K562 (cell line): ENCODE results near the gene CLASP1. TPM values are rescaled to one million over a fixed set of nuclear protein-coding genes. Genes with fewer than 3 reads are reported as not detected.

Experiments used
- ATAC-seq: fragments of 200-7000 bp; cut with Tn5 transposase; 3 replicates; pipeline ENCODE4 v1.9.1; 2020; ENCODE audit warnings: moderate library complexity
- BruUV-seq: library from RNA; stranded (reverse); fragments of 400-500 nt; replicated peaks from 2 replicates; lab custom pipeline; 2021; lab: Mats Ljungman, UMichigan
- CTCF ChIA-PET: fragments of 300-600 bp; formaldehyde crosslinking; extraction: SDS; loops from one replicate; lab custom pipeline; 2021; ENCODE audit warnings: low intra/inter-chr PET ratio; lab: Yijun Ruan, JAX
- POLR2A ChIA-PET: fragments of 300-600, 350-650 bp; sonication (Branson Sonifier 250); formaldehyde crosslinking; extraction: SDS; loops from one replicate; lab custom pipeline; 2021; ENCODE audit warnings: antibody characterized with exemption, inconsistent platforms; lab: Yijun Ruan, JAX
- DNase-seq, 4 experiments: peaks; one replicate each; pipeline versions ENCODE4 v3.0.0 to v3.0.0-alpha.2; 2011 to 2018; ENCODE audit warnings: low spot score in 3 of 4, mixed read lengths in 3 of 4; ENCODE audit errors: extremely low read depth in 1 of 4
- FAIRE-seq: peaks from 2 replicates; lab custom pipeline; 2011; peaks lifted over from hg19 to GRCh38; lab: Jason Lieb, UNC
- H2AFZ ChIP-seq: 2 replicates; pipeline ENCODE4 v1.6.0; 2011; ENCODE audit warnings: low read depth, low read length, control low read depth, inconsistent platforms
- H3K27ac ChIP-seq: fragments of 200-600 bp; 3 replicates; pipeline ENCODE4 v1.8.0; 2011; ENCODE audit warnings: low read depth, mild to moderate bottlenecking, control low read depth, inconsistent platforms, low read length, moderate library complexity, mixed read lengths; ENCODE audit errors: extremely low read depth
- H3K27me3 ChIP-seq, 2 experiments: fragments of 300-600 bp in 1 of 2; 2 replicates in 1 of 2; 3 replicates in 1 of 2; pipeline versions ENCODE4 v1.6.0 to v1.8.0; 2011; ENCODE audit warnings: inconsistent platforms in 2 of 2, low read length in 2 of 2, mild to moderate bottlenecking in 1 of 2, mixed read lengths in 1 of 2, moderate library complexity in 1 of 2; ENCODE audit not compliant: control insufficient read depth in 2 of 2, insufficient read depth in 2 of 2
- H3K36me3 ChIP-seq: fragments of 300-600 bp; 3 replicates; pipeline ENCODE4 v1.8.0; 2011; ENCODE audit warnings: mild to moderate bottlenecking, low read length, inconsistent platforms; ENCODE audit not compliant: control insufficient read depth, insufficient read depth
- H3K4me1 ChIP-seq, 2 experiments: fragments of 200-600 bp in 1 of 2; replicated peaks in 1 of 2; 2 replicates in 1 of 2; 3 replicates in 1 of 2; pipeline versions ENCODE4 v1.5.1 to v1.8.0; 2011; ENCODE audit warnings: inconsistent platforms in 2 of 2, low read length in 2 of 2, mild to moderate bottlenecking in 1 of 2, mixed read lengths in 1 of 2, moderate library complexity in 1 of 2; ENCODE audit not compliant: control insufficient read depth in 2 of 2, insufficient read depth in 2 of 2
- H3K4me2 ChIP-seq: 2 replicates; pipeline ENCODE4 v1.6.1; 2011; ENCODE audit warnings: low read length, control low read depth, inconsistent platforms, mixed read lengths; ENCODE audit not compliant: insufficient read depth
- H3K4me3 ChIP-seq: fragments of 200-600 bp; sonication (generic), shearing (Covaris generic); 2 replicates; pipeline ENCODE4 v1.5.1; 2016; ENCODE audit warnings: control low read depth, inconsistent platforms
- H3K79me2 ChIP-seq: fragments of 200-600 bp; 3 replicates; pipeline ENCODE4 v1.8.0; 2011; ENCODE audit warnings: low read length, inconsistent platforms; ENCODE audit not compliant: control insufficient read depth, insufficient read depth
- H3K9ac ChIP-seq, 2 experiments: 2 replicates each; pipeline versions ENCODE4 v1.6.0 to v1.6.1; 2011; ENCODE audit warnings: low read depth in 2 of 2, low read length in 2 of 2, control low read depth in 1 of 2, inconsistent platforms in 1 of 2, mild to moderate bottlenecking in 1 of 2, mixed read lengths in 1 of 2; ENCODE audit not compliant: insufficient read depth in 1 of 2
- H3K9me1 ChIP-seq: one replicate; pipeline ENCODE4 v1.6.0; 2011; ENCODE audit warnings: inconsistent platforms, mild to moderate bottlenecking, low read length, moderate library complexity; ENCODE audit not compliant: control insufficient read depth, insufficient read depth
- H3K9me3 ChIP-seq: replicated peaks from 2 replicates; pipeline ENCODE4 v1.5.1; 2011; ENCODE audit warnings: low read depth, low read length, inconsistent platforms; ENCODE audit not compliant: control insufficient read depth, insufficient read depth
- H4K20me1 ChIP-seq: replicated peaks from 2 replicates; pipeline ENCODE4 v1.6.1; 2011; ENCODE audit warnings: low read length, inconsistent platforms, mixed read lengths; ENCODE audit not compliant: control insufficient read depth, insufficient read depth
- ATF3 ChIP-seq, 2 experiments: fragments of 450-650 bp in 1 of 2; sonication (generic) in 1 of 2; formaldehyde crosslinking in 1 of 2; IDR thresholded peaks in 1 of 2; conservative IDR thresholded peaks in 1 of 2; 2 replicates each; pipeline versions ENCODE4 v1.6.1 to v1.8.1; 2016 to 2023; ENCODE audit warnings: mild to moderate bottlenecking in 2 of 2, moderate library complexity in 2 of 2, inconsistent platforms in 1 of 2, missing genetic modification reagents in 1 of 2
- BRCA1 ChIP-seq, 2 experiments: fragments of 450-650 bp in 1 of 2; sonication (generic) in 1 of 2; formaldehyde crosslinking in 1 of 2; IDR thresholded peaks; 2 replicates each; pipeline versions ENCODE4 v1.5.0 to v1.6.1; 2017 to 2020; ENCODE audit warnings: mild to moderate bottlenecking in 1 of 2, missing genetic modification reagents in 1 of 2
- ETS2 ChIP-seq: IDR thresholded peaks from 2 replicates; pipeline ENCODE4 v1.6.1; 2016; ENCODE audit warnings: borderline replicate concordance, missing genetic modification characterization, mild to moderate bottlenecking, moderate library complexity, missing compliant biosample characterization; ENCODE audit not compliant: poor library complexity, severe bottlenecking
- ETV1 ChIP-seq: fragments of 450-650 bp; conservative IDR thresholded peaks from 2 replicates; pipeline ENCODE4 v1.6.1; 2016; ENCODE audit warnings: missing genetic modification characterization, control low read depth, low read depth, missing compliant biosample characterization
- HMG20A ChIP-seq: fragments of 450-650 bp; formaldehyde crosslinking; conservative IDR thresholded peaks from 2 replicates; pipeline ENCODE4 v1.4.0; 2020; ENCODE audit warnings: mild to moderate bottlenecking, mixed read lengths
- MTF1 ChIP-seq: fragments of 250-450 bp; sonication (Bioruptor Pico); IDR thresholded peaks from 2 replicates; pipeline ENCODE4 v1.9.0; 2021; ENCODE audit warnings: moderate library complexity, mild to moderate bottlenecking, inconsistent platforms, borderline replicate concordance
- NCOA6 ChIP-seq: fragments of 450-650 bp; IDR thresholded peaks from 2 replicates; pipeline ENCODE4 v1.6.1; 2017; ENCODE audit warnings: mild to moderate bottlenecking
- NKRF ChIP-seq: fragments of 450-650 bp; IDR thresholded peaks from 2 replicates; pipeline ENCODE4 v1.6.1; 2016; ENCODE audit warnings: borderline replicate concordance
- PTTG1 ChIP-seq: fragments of 450-650 bp; IDR thresholded peaks from 2 replicates; pipeline ENCODE4 v1.6.1; 2016; ENCODE audit warnings: low read depth, mild to moderate bottlenecking, missing genetic modification characterization, missing compliant biosample characterization
- RBFOX2 ChIP-seq: fragments of 200-400 bp; formaldehyde crosslinking; IDR thresholded peaks from 2 replicates; pipeline ENCODE4 v1.6.1; 2017; ENCODE audit warnings: low read depth, mild to moderate bottlenecking, low read length, moderate library complexity
- RBM25 ChIP-seq: fragments of 200-400 bp; formaldehyde crosslinking; IDR thresholded peaks from 2 replicates; pipeline ENCODE4 v1.6.1; 2018; ENCODE audit warnings: low read length, low read depth, moderate library complexity; ENCODE audit not compliant: severe bottlenecking
- SNIP1 ChIP-seq: fragments of 450-650 bp; IDR thresholded peaks from 2 replicates; pipeline ENCODE4 v1.7.1; 2017; ENCODE audit warnings: low read depth, mild to moderate bottlenecking
- ZBED1 ChIP-seq: IDR thresholded peaks from 2 replicates; pipeline ENCODE4 v1.6.1; 2014
- ZBTB11 ChIP-seq, 3 experiments: fragments of 200-800 bp in 1 of 3; fragments of 250-450 bp in 1 of 3; fragments of 450-650 bp in 1 of 3; sonication (Bioruptor Pico) in 1 of 3; sonication (Bioruptor generic) in 1 of 3; formaldehyde crosslinking in 1 of 3; IDR thresholded peaks; 2 replicates each; pipeline versions ENCODE4 v1.6.1 to v1.8.0; 2016 to 2022; ENCODE audit warnings: mild to moderate bottlenecking in 2 of 3, missing genetic modification characterization in 2 of 3, missing compliant biosample characterization in 1 of 3, moderate library complexity in 1 of 3
- ZNF146 ChIP-seq: IDR thresholded peaks from one replicate; pipeline ENCODE4 v1.6.1; 2018; ENCODE audit warnings: missing compliant biosample characterization; ENCODE audit not compliant: unreplicated experiment
- ZNF354B ChIP-seq: fragments of 250-450 bp; sonication (Bioruptor Pico); IDR thresholded peaks from 2 replicates; pipeline ENCODE4 v1.4.0; 2020
- ZNF75A ChIP-seq: fragments of 450-650 bp; formaldehyde crosslinking; IDR thresholded peaks from 2 replicates; pipeline ENCODE4 v1.4.0; 2020; ENCODE audit warnings: mild to moderate bottlenecking
- WGBS: fragments of 100-300 bp; shearing (Covaris generic); methylation state at CpG from one replicate; pipeline ENCODE4 v1.1.6; 2016; ENCODE audit warnings: low coverage, mixed read lengths; ENCODE audit not compliant: insufficient coverage; ENCODE audit errors: missing lambda C conversion rate; 5-methylcytosine and 5-hydroxymethylcytosine counted together
- in situ Hi-C: fragments of 300-500 bp; cut with MboI; formaldehyde crosslinking; loops from 4 replicates; pipeline ENCODE4 v1.15.0; 2018; ENCODE audit warnings: inconsistent platforms, mixed read lengths
- intact Hi-C: fragments of 100-400 bp; cut with micrococcal nuclease; formaldehyde crosslinking; loops from 2 replicates; pipeline ENCODE4 v1.14.2; 2022
- polyA plus RNA-seq, 8 experiments: library from polyadenylated mRNA; depleted of rRNA in 4 of 8; stranded (reverse) in 5 of 8; unstranded in 3 of 8; fragments of >200 nt; fragmentation: Nextera tagmentation in 2 of 8; fragmentation: Illumina TruSeq in 1 of 8; extraction: Ambion mirVana in 2 of 8; extraction: Trizol in 1 of 8; gene quantifications; 2 replicates each; pipeline versions ENCODE4 v1.2.1 to v1.2.3, GENCODE V29; 2011 to 2014; ENCODE audit warnings: inconsistent platforms in 1 of 8, missing spikeins in 1 of 8
- total RNA-seq, 7 experiments: library from RNA; depleted of rRNA in 6 of 7; stranded (reverse); fragments of >200 nt in 6 of 7; fragmentation: Illumina TruSeq in 2 of 7; extraction: Trizol in 2 of 7; gene quantifications; 2 replicates each; pipeline versions ENCODE4 v1.2.1 to v1.2.3, GENCODE V29; 2011 to 2021; ENCODE audit warnings: low replicate concordance in 1 of 7

The CLASP1 gene
- total and polyA plus RNA-seq, 9 of the 15 experiments (the other 6 are each of a cell fraction or from before 2014, with no cell fraction given): 1.7 to 40.3 (median 20.7) TPM

GRCh38 chr2:121665504-121665903, 16.2 kb upstream of the CLASP1 start:
- CTCF ChIA-PET: no interaction called here
- TF ChIP-seq ETS2 (tag) (no peak), ZNF75A (CRISPR knock-in tag) (no peak), HMG20A (CRISPR knock-in tag) (no peak), BRCA1 (IDR thresholded peaks at IDR 0.05) (no peak), BRCA1 (CRISPR knock-in tag; IDR thresholded peaks at IDR 0.05) (no peak), ETV1 (tag) (no peak), RBFOX2 (no peak), ZBED1 (no peak), ATF3 (IDR thresholded peaks at IDR 0.05) (no peak), ATF3 (CRISPR knock-in tag; conservative IDR thresholded peaks at IDR 0.05) (no peak), NKRF (no peak), NCOA6 (no peak), SNIP1 (no peak), PTTG1 (tag) (no peak), ZNF354B (no peak), MTF1 (CRISPR knock-in tag) (no peak), ZBTB11 (CRISPR knock-in tag; IDR thresholded peaks at IDR 0.05) (no peak), RBM25 (no peak), ZNF146 (no peak)

More at GRCh38 chr2:121665504-121665903, 16.2 kb upstream of the CLASP1 start:
- no peaks in the 10 kb centered on the region for H3K36me3 ChIP-seq
- no peaks in the 10 kb centered on the region for H4K20me1 ChIP-seq
- no peak overlapping the region for H2AFZ ChIP-seq
- no peaks in the 10 kb centered on the region for H3K9me1 ChIP-seq
- no peak overlapping the region for H3K27ac ChIP-seq
- no peak overlapping the region for H3K4me3 ChIP-seq
- BruUV-seq: no TSS peak
- whole genome bisulfite sequencing: 57% methylated on average over 3 of the region's 3 CpGs
- H3K4me2 ChIP-seq: no peak overlapping the region
- H3K9ac ChIP-seq: no peak overlapping the region
- H3K27me3 ChIP-seq: no peaks in the 10 kb centered on the region
- no peak for DNase-seq
- FAIRE-seq: no peak
- no peaks in the 10 kb centered on the region for H3K79me2 ChIP-seq
- no peaks in the 10 kb centered on the region; the same call in 1 of the 2 replicates for H3K9me3 ChIP-seq
- POLR2A ChIA-PET: interaction anchor here (0.6 to 1.4 kb wide), 3 partner anchors 9 to 135 kb away, joined by 3 read pairs; partner anchors contain the start of genes CLASP1 and RNU4ATAC
- in situ Hi-C loops: no loop called here
- H3K4me1 ChIP-seq: no peaks in the 10 kb centered on the region
- intact Hi-C loops: no loop called here
- no peak for ATAC-seq
